H1 (cell line): ENCODE results near the gene MREG.

Experiments
- CTCF ChIP-seq, 3 experiments: IDR thresholded peaks; 1 replicate in 2 of 3; 2 replicates in 1 of 3; pipeline versions ENCODE4 v1.5.1 to v1.6.1; 2011; ENCODE audit warnings: low read length in 3 of 3, mild to moderate bottlenecking in 3 of 3, inconsistent platforms in 2 of 3, low read depth in 1 of 3, moderate library complexity in 1 of 3; ENCODE audit not compliant: insufficient read depth in 1 of 3; ENCODE audit errors: control extremely low read depth in 1 of 3
- EP300 ChIP-seq, 2 experiments: IDR thresholded peaks; 1 replicate in 1 of 2; 2 replicates in 1 of 2; pipeline ENCODE4 v1.6.1; 2011 to 2012; ENCODE audit warnings: low read depth in 2 of 2, low read length in 2 of 2, mild to moderate bottlenecking in 2 of 2, borderline replicate concordance in 1 of 2, inconsistent platforms in 1 of 2, moderate library complexity in 1 of 2
- GABPA ChIP-seq: IDR thresholded peaks from 2 replicates; pipeline ENCODE4 v1.6.1; 2011; ENCODE audit warnings: mild to moderate bottlenecking, low read length, moderate library complexity, borderline replicate concordance; ENCODE audit not compliant: insufficient read depth
- RBBP5 ChIP-seq: IDR thresholded peaks from 2 replicates; pipeline ENCODE4 v1.7.1; 2012; ENCODE audit warnings: low read depth, mild to moderate bottlenecking, inconsistent platforms, low read length, moderate library complexity, borderline replicate concordance
- SIN3A ChIP-seq, 2 experiments: IDR thresholded peaks in 1 of 2; conservative IDR thresholded peaks in 1 of 2; 2 replicates each; pipeline ENCODE4 v1.6.1; 2011 to 2012; ENCODE audit warnings: low read length in 2 of 2, improper control_type of control experiment in 1 of 2, low read depth in 1 of 2, mild to moderate bottlenecking in 1 of 2
- ZNF274 ChIP-seq: IDR thresholded peaks from 2 replicates; pipeline ENCODE4 v1.7.0; 2012; ENCODE audit warnings: low read length, borderline replicate concordance; ENCODE audit errors: extremely low read depth

- no peak for TF ChIP-seq EP300 (IDR thresholded peaks at IDR 0.05; ENCODE audit: borderline replicate concordance in 1 of 2, low read depth in 2 of 2, low read length in 2 of 2)
- TF ChIP-seq SIN3A (conservative IDR thresholded peaks at IDR 0.05 in 1 of 2, IDR thresholded peaks at IDR 0.05 in 1 of 2; ENCODE audit: low read depth in 1 of 2, low read length in 2 of 2), result no peak
- no peak for TF ChIP-seq ZNF274
- no peak for TF ChIP-seq CTCF (IDR thresholded peaks at IDR 0.05; ENCODE audit: control extremely low read depth in 1 of 3, insufficient read depth in 1 of 3, low read depth in 1 of 3, low read length in 3 of 3)
- TF ChIP-seq GABPA, result no peak
- TF ChIP-seq RBBP5, result no peak
These were observed 28.1 kb downstream of the MREG start for GRCh38 chr2:215985257-215985656.
